Measurements from ENCODE around the gene ATP5F1E.

ATP5F1E gene

GRCh38 chr20:59048681-59049030 is 16.5 kb upstream of the ATP5F1E start:
- no peaks in the 10 kb centered on the region for H3K79me2 ChIP-seq (ENCODE audit: low read length)
- H3K4me2 ChIP-seq (ENCODE audit: low read length), result no peak overlapping the region
- H4K20me1 ChIP-seq (ENCODE audit: insufficient read depth, low read length), result no peaks in the 10 kb centered on the region
- no peak overlapping the region for H3K27ac ChIP-seq (ENCODE audit: low read length)
- H3K36me3 ChIP-seq (replicated peaks; ENCODE audit: low read depth, low read length), result no peaks in the 10 kb centered on the region
- H3K9me3 ChIP-seq (ENCODE audit: insufficient read depth, low read length), result no peaks in the 10 kb centered on the region
- no peak overlapping the region for H3K4me3 ChIP-seq (ENCODE audit: low read length)
- H3K27me3 ChIP-seq (ENCODE audit: low read depth, low read length), result peaks cover 41% of the 10 kb centered on the region
- TF ChIP-seq EZH2phosphoT487 (IDR thresholded peaks at IDR 0.05; ENCODE audit: low read depth) (no peak), CTCF (IDR thresholded peaks at IDR 0.05; ENCODE audit: low read depth, low read length) (no peak)
- H2AFZ ChIP-seq (ENCODE audit: low read depth, low read length), result no peak overlapping the region
- H3K9ac ChIP-seq (ENCODE audit: low read length), result no peak overlapping the region
- H3K4me1 ChIP-seq (ENCODE audit: low read length), result peaks cover 15% of the 10 kb centered on the region

GRCh38 chr20:59047938-59048680 is 16.0 kb upstream of the ATP5F1E start:
- Histone ChIP-seq H3K4me1 (ENCODE audit: low read length) (peaks cover 19% of the 10 kb centered on the region), H3K4me2 (ENCODE audit: low read length) (no peak overlapping the region), H3K36me3 (replicated peaks; ENCODE audit: low read depth, low read length) (no peaks in the 10 kb centered on the region), H2AFZ (ENCODE audit: low read depth, low read length) (no peak overlapping the region), H3K79me2 (ENCODE audit: low read length) (peaks cover under 1% of the 10 kb centered on the region; the same call in 1 of the 2 replicates), H4K20me1 (ENCODE audit: insufficient read depth, low read length) (no peaks in the 10 kb centered on the region), H3K9ac (ENCODE audit: low read length) (no peak overlapping the region), H3K27me3 (ENCODE audit: low read depth, low read length) (peaks cover 36% of the 10 kb centered on the region), H3K4me3 (ENCODE audit: low read length) (no peak overlapping the region), H3K9me3 (ENCODE audit: insufficient read depth, low read length) (no peaks in the 10 kb centered on the region), H3K27ac (ENCODE audit: low read length) (no peak overlapping the region)
- no peak for TF ChIP-seq EZH2phosphoT487 (IDR thresholded peaks at IDR 0.05; ENCODE audit: low read depth)
- TF ChIP-seq CTCF (IDR thresholded peaks at IDR 0.05; ENCODE audit: low read depth, low read length), result no peak

GRCh38 chr20:59046862-59047261 is 14.7 kb upstream of the ATP5F1E start:
- H3K79me2 ChIP-seq (ENCODE audit: low read length), result peaks cover 10% of the 10 kb centered on the region
- no peak for TF ChIP-seq EZH2phosphoT487 (IDR thresholded peaks at IDR 0.05; ENCODE audit: low read depth)
- TF ChIP-seq CTCF (IDR thresholded peaks at IDR 0.05; ENCODE audit: low read depth, low read length), result no peak

GRCh38 chr20:59044796-59045195 is 12.7 kb upstream of the ATP5F1E start:
- H3K4me3 ChIP-seq (ENCODE audit: low read length), result no peak overlapping the region
- H3K36me3 ChIP-seq (replicated peaks; ENCODE audit: low read depth, low read length), result peaks cover 17% of the 10 kb centered on the region
- peaks cover 17% of the 10 kb centered on the region for H4K20me1 ChIP-seq (ENCODE audit: insufficient read depth, low read length)
- H3K79me2 ChIP-seq (ENCODE audit: low read length), result peaks cover 31% of the 10 kb centered on the region
- H3K9me3 ChIP-seq (ENCODE audit: insufficient read depth, low read length), result no peaks in the 10 kb centered on the region
- peaks cover 33% of the 10 kb centered on the region for H3K4me1 ChIP-seq (ENCODE audit: low read length)
- peaks cover 6% of the 10 kb centered on the region for H3K27me3 ChIP-seq (ENCODE audit: low read depth, low read length)
- TF ChIP-seq CTCF (IDR thresholded peaks at IDR 0.05; ENCODE audit: low read depth, low read length) (no peak), EZH2phosphoT487 (IDR thresholded peaks at IDR 0.05; ENCODE audit: low read depth) (no peak)
- H2AFZ ChIP-seq (ENCODE audit: low read depth, low read length), result no peak overlapping the region
- no peak overlapping the region for H3K4me2 ChIP-seq (ENCODE audit: low read length)
- no peak overlapping the region for H3K27ac ChIP-seq (ENCODE audit: low read length)
- H3K9ac ChIP-seq (ENCODE audit: low read length), result no peak overlapping the region

More at GRCh38 chr20:59046862-59047261, 14.7 kb upstream of the ATP5F1E start:
- Histone ChIP-seq H3K4me1 (ENCODE audit: low read length) (peaks cover 15% of the 10 kb centered on the region), H4K20me1 (ENCODE audit: insufficient read depth, low read length) (no peaks in the 10 kb centered on the region), H3K36me3 (replicated peaks; ENCODE audit: low read depth, low read length) (no peaks in the 10 kb centered on the region), H3K9ac (ENCODE audit: low read length) (no peak overlapping the region), H3K27me3 (ENCODE audit: low read depth, low read length) (peaks cover 23% of the 10 kb centered on the region), H2AFZ (ENCODE audit: low read depth, low read length) (no peak overlapping the region), H3K4me2 (ENCODE audit: low read length) (no peak overlapping the region), H3K4me3 (ENCODE audit: low read length) (no peak overlapping the region), H3K9me3 (ENCODE audit: insufficient read depth, low read length) (no peaks in the 10 kb centered on the region), H3K27ac (ENCODE audit: low read length) (no peak overlapping the region)
